AG09319 (cell line): Measurements from ENCODE around the gene PLRG1.

ENCODE experiments used
- DNase-seq: peaks from one replicate; pipeline ENCODE4 v3.0.0-alpha.2; 2010; ENCODE audit warnings: low read depth; ENCODE audit errors: extremely low read depth
- TF ChIP-seq, protein P1 (sequence below): IDR thresholded peaks from 2 replicates; pipeline ENCODE4 v1.5.1; 2011; ENCODE audit warnings: low read depth, mild to moderate bottlenecking, inconsistent platforms, low read length, moderate library complexity

PLRG1 gene

GRCh38 chr4:154503598-154503997 is 46.6 kb downstream of the PLRG1 start:
- DNase-seq = no peak

DNA sequence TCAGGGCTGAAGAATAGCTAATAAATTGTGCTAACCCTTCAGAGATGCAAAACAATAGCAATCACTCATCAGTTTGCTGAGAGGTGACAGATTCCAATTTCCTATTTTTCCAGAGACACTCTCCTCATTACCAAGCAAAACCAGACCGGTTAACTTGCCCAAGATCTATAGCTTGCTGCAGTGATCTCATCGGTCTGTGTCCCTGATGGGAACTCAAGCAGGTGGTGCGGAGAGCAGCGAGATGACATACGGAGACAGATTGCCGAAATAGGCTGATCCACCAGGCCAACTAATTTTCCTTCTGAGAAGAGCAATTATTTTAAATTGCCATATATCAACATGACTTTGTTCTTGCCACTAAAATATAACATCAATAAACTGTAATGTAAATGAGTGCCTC is 48.1 kb downstream of the PLRG1 start:
- no peak for DNase-seq
- TF ChIP-seq, protein P1, sequence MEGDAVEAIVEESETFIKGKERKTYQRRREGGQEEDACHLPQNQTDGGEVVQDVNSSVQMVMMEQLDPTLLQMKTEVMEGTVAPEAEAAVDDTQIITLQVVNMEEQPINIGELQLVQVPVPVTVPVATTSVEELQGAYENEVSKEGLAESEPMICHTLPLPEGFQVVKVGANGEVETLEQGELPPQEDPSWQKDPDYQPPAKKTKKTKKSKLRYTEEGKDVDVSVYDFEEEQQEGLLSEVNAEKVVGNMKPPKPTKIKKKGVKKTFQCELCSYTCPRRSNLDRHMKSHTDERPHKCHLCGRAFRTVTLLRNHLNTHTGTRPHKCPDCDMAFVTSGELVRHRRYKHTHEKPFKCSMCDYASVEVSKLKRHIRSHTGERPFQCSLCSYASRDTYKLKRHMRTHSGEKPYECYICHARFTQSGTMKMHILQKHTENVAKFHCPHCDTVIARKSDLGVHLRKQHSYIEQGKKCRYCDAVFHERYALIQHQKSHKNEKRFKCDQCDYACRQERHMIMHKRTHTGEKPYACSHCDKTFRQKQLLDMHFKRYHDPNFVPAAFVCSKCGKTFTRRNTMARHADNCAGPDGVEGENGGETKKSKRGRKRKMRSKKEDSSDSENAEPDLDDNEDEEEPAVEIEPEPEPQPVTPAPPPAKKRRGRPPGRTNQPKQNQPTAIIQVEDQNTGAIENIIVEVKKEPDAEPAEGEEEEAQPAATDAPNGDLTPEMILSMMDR = no peak

More at GRCh38 chr4:154503598-154503997, 46.6 kb downstream of the PLRG1 start:
- TF ChIP-seq, protein P1 = peak; percentile 51

DNA sequence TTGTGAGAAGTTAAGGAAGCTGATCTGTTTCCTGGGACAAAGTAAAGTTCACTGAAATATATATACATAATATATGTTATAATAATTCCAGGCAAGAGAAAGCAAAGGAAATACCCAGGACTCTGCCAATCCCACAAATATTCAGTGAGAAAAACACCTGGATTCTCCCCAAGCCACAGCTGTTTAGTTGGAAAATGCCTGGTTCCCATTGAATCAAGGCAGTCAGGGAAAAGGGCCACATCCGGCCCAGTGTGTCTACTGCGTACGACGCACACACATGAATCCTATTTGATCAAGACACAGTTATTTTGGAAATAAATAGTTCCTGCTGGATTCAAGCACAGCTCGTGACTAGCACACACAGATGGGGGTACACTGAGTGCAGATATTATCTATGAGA is 52.3 kb downstream of the PLRG1 start:
- TF ChIP-seq, protein P1 = no peak
- DNase-seq = no peak

GRCh38 chr4:154495867-154496266 is 54.3 kb downstream of the PLRG1 start:
- DNase-seq = no peak

DNA sequence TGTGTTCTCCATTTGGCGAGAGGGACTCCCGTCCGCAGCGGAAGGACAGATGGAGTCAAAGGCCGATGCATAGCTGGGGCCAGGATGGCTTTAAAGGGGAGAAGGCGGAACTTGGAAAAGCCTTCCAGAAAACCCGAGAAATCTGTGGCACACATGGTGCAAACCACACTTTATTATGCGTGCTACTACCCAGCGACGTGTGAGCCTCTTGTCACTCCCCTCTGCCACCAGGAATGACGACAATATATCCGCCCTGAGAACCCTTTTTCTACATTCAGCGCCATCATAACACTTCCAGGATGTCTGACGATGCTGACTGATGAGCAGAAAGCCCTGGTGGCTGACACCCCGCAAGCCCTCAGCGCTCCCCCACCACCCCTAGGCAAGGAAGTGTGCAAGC is 57.9 kb downstream of the PLRG1 start:
- DNase-seq = no peak
- TF ChIP-seq, protein P1 = no peak

More at GRCh38 chr4:154495867-154496266, 54.3 kb downstream of the PLRG1 start:
- TF ChIP-seq, protein P1 = no peak

- TF ChIP-seq, protein P1 = no peak
- no peak for DNase-seq
Measured at GRCh38 chr4:154491341-154492271, 58.6 kb downstream of the PLRG1 start, which contains the start of gene DCHS2. Gene DCHS2, minus strand, starts transcription at chr4:154491799. Its CDS starts 444 bp downstream, at chr4:154491355.

GRCh38 chr4:154490583-154491340 is 59.4 kb downstream of the PLRG1 start:
- DNase-seq = no peak
- TF ChIP-seq, protein P1 = no peak
